HG02588 (cell line): ENCODE measurements around the gene HOTAIR.

Source experiments
- ATAC-seq: cut with Tn5 transposase; IDR thresholded peaks from one replicate; pipeline ENCODE4 v1.9.1; 2021; ENCODE audit warnings: mild to moderate bottlenecking, moderate library complexity; ENCODE audit not compliant: unreplicated experiment

The HOTAIR gene

DNA sequence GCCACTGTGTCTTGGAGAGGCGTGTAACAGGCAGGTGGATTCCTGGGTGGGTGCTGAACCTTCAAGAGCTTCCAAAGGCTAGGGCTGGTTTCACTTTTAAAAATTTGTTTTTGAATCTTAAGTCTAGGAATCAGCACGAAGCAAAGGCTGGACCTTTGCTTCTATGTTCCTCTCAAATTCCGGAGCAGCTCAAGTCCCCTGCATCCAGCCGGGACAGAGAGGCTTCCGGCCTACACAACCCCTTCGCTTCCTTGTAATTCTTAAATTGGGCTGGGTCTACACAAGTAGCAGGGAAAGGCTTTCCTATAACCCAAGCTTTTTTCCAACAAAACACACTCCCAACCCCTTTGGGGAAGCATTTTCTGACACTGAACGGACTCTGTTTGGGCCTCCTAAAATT lies 11.7 kb downstream of the HOTAIR start:
- ATAC-seq = no peak

DNA sequence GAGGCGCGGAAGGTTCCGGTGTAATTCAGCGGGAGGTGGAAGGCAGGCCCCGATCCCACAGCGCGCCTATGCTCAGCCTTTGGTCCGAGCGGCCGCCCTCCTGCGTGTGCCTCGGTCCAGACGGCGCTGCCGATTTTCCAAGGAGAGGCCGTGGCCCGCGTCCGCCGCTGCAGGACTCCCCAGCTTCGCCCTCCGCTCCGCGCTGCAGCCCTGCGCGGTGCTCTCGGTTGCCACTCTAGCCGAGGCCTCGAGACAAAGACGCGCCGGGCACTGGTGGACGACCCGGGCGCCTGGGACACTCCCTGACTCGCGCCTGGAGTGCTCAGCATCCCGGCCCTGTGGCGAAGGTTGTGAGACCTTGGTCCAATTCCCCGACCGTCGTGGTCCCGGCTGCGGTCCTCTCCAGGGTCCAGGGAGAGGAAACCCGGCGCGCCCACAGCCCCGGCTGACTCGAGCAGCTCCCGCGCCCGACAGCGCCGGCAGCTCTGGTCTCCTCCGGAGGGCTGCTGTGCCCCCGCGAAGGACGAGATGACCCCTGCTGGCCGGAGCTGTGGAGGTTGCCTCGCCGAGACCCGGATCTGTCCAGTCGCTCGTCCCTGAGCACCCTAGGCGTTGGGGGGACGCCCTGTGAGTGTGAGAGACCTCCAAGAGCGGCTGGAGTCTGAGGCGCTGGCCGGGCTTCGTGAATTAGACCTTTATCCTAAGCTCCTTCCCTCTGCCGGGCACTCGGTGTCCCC lies 13.6 kb downstream of the HOTAIR start:
- ATAC-seq = no peak

DNA sequence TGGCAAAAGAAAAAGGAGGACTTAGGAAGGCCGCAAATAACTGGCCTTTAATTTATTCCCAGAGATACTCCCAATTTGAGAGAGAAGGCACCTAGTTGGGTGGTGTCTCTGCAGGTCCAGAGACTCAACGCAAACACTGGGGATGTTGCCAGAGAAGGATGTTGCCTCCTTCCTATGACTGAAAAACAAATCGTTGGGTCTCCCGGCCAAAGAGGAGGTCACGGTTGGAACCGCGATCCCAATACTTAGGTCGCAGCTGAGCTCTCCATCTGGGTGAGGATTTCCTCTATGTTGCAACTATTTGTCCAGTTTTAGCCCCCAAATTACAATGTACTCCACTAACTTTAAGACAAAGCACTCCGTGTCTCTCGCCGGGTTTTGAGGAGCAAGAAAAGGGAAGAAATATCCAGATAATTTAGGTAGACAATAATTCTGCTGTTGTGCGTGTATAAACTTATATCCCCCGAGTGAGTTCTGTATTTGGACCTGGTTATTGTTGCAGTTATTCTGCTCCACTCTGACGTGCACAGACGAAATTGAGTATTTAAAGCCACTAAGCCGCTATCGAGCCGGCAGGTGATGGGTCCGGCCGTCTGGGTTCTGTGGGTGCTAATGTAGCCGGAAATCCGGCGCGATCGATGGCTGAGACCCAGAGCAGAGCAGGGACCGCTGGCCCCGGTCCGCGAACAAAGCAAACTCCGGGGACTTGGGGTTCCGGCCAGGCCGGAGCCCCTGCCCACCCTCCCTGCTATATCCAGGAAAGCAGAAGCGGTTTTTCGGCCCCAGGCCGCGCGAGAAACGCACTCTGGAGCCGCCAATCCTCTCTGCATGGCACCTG lies 14.3 kb downstream of the HOTAIR start:
- no peak for ATAC-seq

DNA sequence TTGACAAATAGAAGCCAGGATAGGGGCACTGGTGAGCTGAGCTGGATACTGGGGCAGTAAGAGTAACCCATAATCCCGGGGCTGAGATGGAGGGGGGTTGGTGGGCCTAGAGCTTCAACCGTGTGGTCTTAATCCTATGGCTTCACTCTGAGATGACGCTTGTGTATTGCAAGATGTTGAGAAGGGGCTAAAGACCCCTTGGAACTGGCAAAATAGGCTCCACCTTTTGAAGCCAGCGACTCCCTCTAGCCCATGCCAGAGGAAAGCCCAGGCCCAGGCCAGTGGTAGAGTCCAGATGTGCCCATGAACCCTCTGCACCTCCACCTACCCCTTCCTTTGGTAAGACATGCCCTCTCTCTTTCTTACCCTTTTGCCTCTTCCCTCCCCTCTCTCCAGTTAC lies 15.4 kb downstream of the HOTAIR start:
- ATAC-seq = no peak

DNA sequence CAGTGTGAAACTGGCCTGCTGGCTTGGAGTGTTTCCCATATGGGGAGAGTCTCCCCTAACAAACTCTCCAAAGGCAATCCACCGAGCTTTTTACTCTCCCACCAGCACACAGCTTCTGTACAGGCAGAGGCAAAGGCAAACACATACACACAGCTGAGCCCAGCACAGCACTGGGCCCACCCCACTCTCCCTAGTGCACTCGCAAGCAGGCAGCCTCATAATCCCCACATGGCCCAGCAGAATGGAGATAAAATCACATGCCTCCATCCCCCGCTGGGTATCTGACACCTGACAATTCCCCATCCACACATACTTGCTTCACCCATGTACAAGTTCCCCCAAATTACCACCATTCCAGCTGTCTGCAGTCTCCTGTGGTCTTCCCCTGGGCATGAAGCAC lies 16.6 kb downstream of the HOTAIR start:
- ATAC-seq = no peak

DNA sequence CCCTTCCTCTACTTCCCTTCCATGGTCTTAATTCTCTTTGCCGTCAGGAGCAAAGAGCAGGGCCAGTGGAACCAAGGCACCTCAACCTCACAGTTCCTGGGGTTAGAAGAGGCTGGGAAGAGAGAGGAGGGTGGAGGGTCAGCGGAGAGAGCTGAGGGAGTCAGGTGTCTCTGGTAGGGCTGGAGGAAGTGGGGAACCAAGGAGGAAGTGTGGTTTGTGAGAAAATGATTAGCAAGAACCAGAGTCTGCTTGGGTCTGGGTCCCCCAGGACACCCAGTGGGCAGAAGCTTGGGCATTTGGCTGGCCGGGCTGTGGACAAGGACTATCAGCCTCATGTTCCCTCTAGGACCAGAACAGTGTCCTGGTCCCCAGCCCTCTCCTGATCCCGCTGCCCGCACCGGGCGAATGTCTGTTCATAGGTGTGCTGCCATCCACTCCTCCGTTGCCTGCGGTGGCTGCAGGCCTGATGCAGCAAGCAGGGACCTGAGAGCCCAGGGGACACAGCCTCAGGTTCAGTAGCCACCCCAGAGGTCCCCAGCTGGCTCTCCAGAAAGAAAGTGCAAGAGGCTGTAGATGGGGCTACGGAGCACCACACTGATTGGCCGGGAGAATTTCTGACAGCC lies 17.7 kb downstream of the HOTAIR start:
- no peak for ATAC-seq

DNA sequence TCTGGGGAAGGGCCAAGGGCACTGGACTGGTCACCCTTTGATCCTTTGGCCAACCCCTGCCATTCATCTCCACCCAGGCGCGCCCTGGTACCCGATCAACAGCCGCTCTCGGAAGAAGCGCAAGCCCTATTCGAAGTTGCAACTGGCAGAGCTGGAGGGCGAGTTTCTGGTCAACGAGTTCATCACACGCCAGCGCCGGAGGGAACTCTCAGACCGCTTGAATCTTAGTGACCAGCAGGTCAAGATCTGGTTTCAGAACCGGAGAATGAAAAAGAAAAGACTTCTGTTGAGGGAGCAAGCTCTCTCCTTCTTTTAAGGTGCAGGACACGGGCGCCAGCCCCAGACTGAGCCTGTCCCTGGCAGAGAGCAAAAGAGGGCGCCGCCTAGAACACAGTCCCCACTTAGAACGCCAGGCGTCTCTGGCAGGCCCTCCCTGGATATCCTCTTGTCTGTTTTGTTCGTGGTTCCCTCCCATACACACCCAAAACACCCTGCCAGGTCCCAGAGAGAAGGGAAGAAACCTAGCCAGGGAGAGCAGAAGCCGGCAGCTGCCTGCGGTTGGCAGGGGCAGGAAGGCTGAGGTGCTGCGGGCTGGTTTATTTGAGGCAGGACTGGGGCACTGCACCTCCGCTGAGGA lies 18.4 kb downstream of the HOTAIR start:
- no peak for ATAC-seq

DNA sequence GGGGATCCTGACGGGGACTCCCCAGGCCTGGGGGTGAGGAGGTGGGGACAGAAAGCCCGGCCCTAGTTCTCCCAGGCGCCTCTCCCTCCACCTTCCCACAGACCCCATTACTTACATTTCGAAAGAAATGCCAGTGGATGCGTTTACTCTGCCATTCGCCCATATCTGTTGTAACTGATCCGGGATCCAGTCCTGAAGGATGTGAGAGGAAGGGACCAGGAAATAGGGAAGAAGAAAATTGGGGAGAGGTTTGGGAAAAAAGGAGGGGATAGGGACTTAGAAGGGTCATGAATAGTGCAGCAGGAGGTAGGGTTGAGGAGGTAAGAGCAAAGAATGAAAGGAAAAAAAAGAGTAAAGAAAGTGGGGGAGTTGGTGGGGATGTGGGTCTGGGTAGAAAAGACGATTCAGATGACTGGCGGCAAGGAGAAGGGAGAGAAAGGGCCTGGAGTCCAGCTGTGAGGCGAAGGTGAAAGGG lies 18.9 kb downstream of the HOTAIR start:
- no peak for ATAC-seq

DNA sequence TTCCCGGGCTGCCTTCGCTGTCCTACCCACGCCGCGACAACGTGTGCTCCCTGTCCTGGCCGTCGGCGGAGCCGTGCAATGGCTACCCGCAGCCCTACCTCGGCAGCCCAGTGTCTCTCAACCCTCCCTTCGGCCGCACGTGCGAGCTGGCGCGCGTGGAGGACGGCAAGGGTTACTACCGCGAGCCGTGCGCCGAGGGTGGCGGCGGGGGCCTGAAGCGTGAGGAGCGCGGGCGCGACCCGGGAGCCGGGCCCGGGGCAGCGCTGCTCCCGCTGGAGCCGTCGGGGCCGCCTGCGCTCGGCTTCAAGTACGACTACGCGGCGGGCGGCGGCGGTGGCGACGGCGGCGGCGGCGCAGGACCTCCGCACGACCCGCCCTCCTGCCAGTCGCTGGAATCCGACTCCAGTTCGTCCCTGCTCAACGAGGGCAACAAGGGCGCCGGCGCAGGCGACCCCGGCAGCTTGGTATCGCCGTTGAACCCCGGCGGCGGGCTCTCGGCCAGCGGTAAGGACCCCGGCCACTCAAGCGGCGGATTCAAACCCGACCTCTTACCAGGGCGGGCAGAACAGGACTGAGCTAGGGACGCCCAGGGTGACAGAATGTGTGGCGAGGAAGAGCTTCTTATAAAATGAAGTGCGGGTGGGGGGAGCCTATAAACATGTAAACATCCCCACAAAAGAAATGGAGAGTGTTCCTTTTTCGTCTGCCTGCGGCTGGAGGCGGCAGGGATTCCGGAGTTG lies 19.5 kb downstream of the HOTAIR start:
- no peak for ATAC-seq

DNA sequence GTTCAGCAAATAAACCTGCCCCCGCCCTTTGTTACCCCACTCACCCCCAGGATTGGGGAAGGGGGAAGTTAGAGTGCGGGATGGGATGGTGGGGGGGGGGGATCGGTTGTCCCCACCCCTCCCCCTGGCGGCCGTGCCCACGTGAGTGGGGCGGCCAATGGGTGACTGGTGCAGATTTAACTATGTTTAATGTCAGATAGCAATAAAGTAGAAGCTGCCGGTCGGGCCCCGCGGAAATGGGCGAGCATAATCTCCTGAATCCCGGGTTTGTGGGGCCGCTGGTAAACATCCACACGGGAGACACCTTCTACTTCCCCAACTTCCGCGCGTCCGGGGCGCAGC lies 20.1 kb downstream of the HOTAIR start, which contains the start of gene HOXC12:
Gene HOXC12 (plus strand): TSS at position 210 of the 342 bp plus-strand sequence. CDS start 27 bp downstream, at position 237.
- no peak for ATAC-seq

DNA sequence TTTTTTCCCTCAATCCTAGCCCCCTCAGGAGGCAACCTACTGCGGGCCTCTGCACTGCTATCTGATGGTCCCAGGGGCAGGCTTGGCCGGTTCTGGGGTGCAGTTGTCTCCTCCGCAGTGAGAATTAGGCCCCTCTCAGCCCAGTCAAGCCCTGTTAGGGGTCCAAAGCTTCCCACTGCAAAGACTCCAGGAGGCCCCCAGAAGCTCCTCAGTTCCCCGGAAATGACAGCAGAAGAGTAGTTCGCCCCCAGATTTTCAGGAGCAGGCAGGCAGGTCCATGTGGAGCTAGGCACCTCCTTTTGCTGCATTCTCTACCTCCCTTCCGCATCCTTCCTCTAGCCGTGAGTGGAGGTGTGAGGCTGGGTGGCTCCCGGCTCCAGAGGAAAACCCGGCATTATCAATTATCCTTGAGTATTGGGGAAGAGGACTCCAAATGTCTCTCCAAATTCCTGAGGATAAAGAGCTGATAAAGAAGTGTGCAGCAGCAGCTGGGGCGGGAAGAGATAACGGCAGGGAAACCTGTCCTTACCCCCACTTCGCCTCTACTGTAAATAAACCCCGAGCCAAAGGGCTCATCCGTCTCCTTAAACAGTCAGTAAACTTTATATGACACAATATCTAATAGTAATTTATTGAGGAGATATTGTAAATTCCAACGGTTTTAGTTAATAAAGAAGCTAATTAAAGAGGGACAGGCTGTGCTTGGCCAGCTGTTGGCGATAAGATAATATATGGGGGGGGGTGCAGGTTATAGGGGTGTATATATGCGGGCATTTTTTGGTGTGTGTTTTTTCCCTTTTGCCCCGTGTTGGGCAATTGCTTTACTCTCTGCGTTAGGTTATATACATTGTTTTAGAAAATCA lies 20.7 kb downstream of the HOTAIR start:
- ATAC-seq = no peak

DNA sequence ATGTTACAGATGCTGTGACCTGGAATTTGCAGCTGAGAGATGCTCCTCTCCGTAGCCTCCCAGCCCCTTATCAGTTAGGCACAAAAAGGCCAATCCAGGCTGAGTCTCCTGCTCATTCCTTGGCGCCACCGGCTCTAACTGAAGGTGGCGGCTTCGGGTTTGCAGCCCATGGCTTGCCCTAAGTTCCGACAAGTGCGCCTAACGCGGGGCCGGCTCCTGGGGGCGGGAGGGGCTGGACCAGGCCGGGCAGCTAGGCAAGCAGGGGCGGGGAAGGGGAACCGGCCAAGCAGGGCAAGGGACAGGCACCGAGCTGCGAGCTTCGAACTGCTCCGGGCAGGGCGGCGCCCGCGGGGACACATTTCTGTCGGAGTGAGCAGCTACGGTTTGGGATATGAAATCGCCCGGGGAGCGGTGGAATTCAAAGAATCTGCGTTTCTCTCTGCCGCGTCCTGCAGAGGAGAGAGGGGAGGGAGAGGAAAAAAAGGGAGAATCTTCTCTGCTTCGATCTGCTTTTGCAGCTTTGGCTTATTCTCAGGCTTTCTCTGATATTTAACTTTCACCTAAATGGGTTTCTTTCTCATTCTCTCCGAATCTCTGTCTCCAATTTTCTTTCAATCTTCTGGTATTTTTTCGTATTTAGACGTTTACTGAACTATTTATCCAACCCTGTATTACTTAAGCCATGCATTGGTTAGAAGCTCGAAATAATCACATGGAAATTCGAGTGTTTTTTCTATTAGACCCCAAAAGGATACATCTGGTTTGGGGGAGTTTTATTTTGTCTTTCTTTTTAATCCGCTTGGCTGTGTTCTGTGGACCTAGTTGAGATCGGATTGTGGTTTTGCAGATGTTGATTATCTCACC lies 21.7 kb downstream of the HOTAIR start:
- no peak for ATAC-seq

DNA sequence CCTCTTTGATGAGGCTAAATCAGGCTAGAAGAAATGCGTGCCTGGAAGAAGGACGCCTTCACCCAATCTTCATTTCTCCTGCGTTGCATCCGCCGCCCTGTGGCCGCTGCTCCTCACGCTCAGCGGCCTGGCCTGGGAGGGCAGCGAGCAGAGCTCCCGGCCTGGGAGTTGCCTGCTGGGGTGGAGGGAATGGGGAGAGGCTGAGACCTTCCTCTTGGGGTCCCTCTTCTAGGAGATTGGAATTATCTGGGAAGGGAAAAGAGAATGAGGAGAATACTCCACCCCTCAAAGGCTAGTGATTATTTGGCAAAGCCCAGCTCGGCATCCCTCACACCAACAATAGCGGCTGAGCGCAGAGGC lies 22.4 kb downstream of the HOTAIR start:
- no peak for ATAC-seq

DNA sequence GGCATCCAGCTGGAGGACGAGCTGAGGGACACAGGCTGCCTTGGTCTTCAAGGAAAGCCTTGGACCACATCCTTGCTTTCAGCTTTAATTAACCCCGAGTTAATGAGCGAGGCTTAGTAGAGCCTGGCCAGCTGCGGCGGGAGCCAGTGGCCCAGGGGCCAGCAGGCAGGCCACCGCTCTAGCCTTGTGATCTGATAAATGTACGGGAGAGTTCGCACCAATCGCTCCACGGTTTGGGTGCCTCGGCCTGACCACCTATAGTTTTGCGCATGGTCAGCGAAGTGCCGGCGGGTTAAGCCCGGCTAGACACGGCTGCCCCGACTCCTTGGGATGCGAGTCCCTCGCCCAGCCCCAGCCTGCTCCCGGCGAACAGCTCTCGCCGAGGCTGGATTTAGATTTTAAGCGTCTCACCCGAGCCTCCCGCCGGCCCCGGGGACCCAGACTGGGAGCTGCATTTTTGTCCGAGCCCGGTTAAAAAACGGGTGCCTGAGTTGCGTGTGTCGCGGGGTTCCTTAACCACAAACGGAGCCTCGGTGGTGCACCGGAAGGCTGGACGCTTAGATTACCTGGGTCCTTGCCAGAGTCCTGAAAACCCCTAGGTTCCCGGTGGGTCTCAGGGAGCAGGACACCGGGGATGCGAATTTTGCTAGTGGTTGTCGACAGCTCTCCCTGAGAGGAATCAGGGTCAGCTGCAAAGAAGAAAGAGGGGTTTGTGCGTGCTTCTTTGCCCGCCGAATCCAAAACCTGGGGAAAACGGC lies 23.0 kb downstream of the HOTAIR start:
- no peak for ATAC-seq

DNA sequence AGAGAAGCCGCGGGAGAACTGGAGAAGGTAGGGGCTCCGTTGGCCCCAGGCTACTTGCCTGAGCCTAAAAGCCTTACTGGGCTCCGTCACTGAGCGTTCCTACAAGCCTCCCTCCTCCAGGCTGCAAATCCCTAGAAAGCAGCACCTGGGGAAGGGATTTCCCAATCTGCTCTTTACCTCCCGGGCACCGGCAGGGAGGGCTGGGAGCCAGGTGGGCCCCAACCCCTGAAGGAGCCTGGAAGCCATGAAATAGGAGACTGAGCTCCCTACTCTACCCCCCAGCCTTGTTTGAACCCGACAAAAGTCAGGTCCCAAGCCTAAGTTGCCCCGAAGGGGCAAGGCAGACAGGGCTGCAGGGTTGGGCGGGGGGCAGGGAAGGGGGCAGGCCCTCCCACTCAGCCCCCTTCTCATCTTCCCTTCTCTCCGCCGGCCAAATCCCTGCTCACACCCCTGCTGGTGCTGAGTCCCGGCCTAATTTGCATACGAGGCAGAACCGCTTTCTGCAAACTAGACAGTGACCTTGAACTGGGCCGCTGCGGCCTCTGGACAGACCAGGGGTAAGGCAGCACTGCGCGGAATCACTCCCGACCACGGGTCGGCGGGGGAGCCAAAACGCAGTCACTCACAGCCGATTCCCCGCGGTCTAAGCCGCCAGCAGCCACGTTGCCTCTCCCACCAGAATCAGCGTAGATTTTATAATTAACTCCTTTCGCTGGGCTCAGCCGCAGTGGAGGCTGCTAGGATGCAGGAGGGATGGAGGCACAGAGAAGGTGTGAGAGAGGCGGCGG lies 23.8 kb downstream of the HOTAIR start:
- no peak for ATAC-seq

DNA sequence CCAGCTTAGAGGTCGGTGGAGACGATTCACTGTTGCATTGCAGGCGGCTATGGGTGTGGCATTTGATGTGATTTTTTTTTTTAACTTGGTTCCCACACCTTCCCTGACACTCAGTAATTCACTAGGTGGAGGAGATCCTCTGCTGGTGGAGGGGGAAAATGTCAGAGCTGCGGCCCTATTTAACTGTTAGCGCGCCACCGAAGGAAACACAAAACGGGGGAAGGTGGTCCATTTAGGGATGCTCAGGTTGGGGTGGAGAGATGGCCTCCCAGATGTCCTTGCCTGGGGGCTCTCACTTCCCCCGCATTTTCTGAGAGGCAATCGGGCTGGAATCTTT lies 24.3 kb downstream of the HOTAIR start:
- ATAC-seq = no peak

DNA sequence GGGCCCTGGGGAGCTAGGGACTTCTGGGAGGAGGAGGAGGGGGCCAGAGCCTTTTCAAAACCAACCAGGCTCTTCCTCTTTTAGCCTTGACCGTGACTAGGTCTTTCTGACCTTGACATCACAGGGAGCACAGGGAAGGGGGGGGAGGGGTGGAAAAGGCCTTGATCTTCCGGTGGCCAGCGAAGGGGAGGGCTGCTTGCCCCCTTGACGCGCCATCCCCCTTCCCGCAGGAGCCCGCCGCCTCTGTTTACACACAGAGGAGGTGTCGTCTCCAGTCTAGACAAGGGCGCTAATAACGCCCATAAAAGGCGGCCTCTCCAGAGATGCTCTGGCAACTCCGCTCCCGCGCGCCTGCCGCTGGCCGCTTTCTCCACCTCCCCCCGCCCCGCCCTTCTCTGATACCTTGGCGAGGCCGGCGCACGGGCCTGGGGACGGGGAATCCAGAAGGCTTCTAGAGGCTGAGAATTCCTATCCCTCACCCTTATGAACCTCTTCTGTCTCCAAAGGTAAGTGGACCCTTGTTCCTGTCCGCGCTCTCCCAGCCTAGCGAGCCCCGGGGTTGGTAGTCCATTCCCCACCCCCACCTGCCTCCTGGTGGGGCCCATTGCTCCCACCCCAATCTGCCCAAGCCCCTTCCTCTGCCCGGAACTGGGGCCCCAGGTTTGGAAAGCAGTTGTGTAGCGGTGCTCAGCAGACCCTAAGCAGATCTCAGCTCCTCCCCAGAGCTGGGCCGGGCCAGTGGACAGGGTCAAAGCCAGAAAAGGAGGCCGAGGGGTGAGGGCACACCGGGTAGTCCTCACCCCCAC lies 24.9 kb downstream of the HOTAIR start:
- no peak for ATAC-seq
